ENCODE data around the gene ADAMTS16. TPM values are rescaled to one million over a fixed set of nuclear protein-coding genes. Genes with fewer than 3 reads are reported as not detected.

Gene ADAMTS16
- total RNA-seq, 1 donor from 2014 or later: not detected

- intact Hi-C loops (cut with micrococcal nuclease): no loop called here
These were observed 95.6 kb downstream of the ADAMTS16 start for GRCh38 chr5:5235685-5236084.

- intact Hi-C loops (cut with micrococcal nuclease): no loop called here
These were observed 99.1 kb downstream of the ADAMTS16 start for GRCh38 chr5:5239191-5239590.

GRCh38 chr5:5240234-5240633, 100.1 kb downstream of the ADAMTS16 start:
- intact Hi-C loops (cut with micrococcal nuclease): no loop called here

GRCh38 chr5:5242056-5242455, 101.9 kb downstream of the ADAMTS16 start:
- intact Hi-C loops (cut with micrococcal nuclease): no loop called here

- intact Hi-C loops (cut with micrococcal nuclease): no loop called here
These were observed 106.6 kb downstream of the ADAMTS16 start for GRCh38 chr5:5246736-5247135.

- intact Hi-C loops (cut with micrococcal nuclease): no loop called here
These were observed 110.6 kb downstream of the ADAMTS16 start for GRCh38 chr5:5250758-5251157.

GRCh38 chr5:5252106-5252505, 112.0 kb downstream of the ADAMTS16 start:
- intact Hi-C loops (cut with micrococcal nuclease): no loop called here

- intact Hi-C loops (cut with micrococcal nuclease): no loop called here
These were observed 117.2 kb downstream of the ADAMTS16 start for GRCh38 chr5:5257353-5257752.

GRCh38 chr5:5258564-5258963, 118.4 kb downstream of the ADAMTS16 start:
- intact Hi-C loops (cut with micrococcal nuclease): no loop called here

GRCh38 chr5:5264727-5265126, 124.6 kb downstream of the ADAMTS16 start:
- intact Hi-C loops (cut with micrococcal nuclease): no loop called here

GRCh38 chr5:5266297-5266696, 126.2 kb downstream of the ADAMTS16 start:
- intact Hi-C loops (cut with micrococcal nuclease): no loop called here

- intact Hi-C loops (cut with micrococcal nuclease): no loop called here
These were observed 130.0 kb downstream of the ADAMTS16 start for GRCh38 chr5:5270161-5270560.

GRCh38 chr5:5270958-5271785, 131.0 kb downstream of the ADAMTS16 start:
- intact Hi-C loops (cut with micrococcal nuclease): no loop called here

- intact Hi-C loops (cut with micrococcal nuclease): no loop called here
These were observed 131.7 kb downstream of the ADAMTS16 start for GRCh38 chr5:5271786-5272321.

GRCh38 chr5:5273398-5273797, 133.3 kb downstream of the ADAMTS16 start:
- intact Hi-C loops (cut with micrococcal nuclease): no loop called here

- intact Hi-C loops (cut with micrococcal nuclease): no loop called here
These were observed 133.8 kb downstream of the ADAMTS16 start for GRCh38 chr5:5273976-5274375.

- intact Hi-C loops (cut with micrococcal nuclease): no loop called here
These were observed 135.1 kb downstream of the ADAMTS16 start for GRCh38 chr5:5275211-5275610.

GRCh38 chr5:5276430-5276829, 136.3 kb downstream of the ADAMTS16 start:
- intact Hi-C loops (cut with micrococcal nuclease): no loop called here

GRCh38 chr5:5276951-5277517, 136.9 kb downstream of the ADAMTS16 start:
- intact Hi-C loops (cut with micrococcal nuclease): no loop called here

GRCh38 chr5:5278201-5278814, 138.2 kb downstream of the ADAMTS16 start:
- intact Hi-C loops (cut with micrococcal nuclease): no loop called here

- intact Hi-C loops (cut with micrococcal nuclease): no loop called here
These were observed 138.8 kb downstream of the ADAMTS16 start for GRCh38 chr5:5278815-5279381.

GRCh38 chr5:5285906-5286305, 145.8 kb downstream of the ADAMTS16 start:
- intact Hi-C loops (cut with micrococcal nuclease): no loop called here

Measured in T-helper 2 cell treated with Interferon-gamma antibody and Interleukin-4, amounts not matched to agents 100 ng/mL and 5 ng/mL, for 36 hours (primary cell).